GM18511 (cell line): ENCODE data around the gene ACSL4.
"Not testable (repeated sequence)": the region's sequence is repeated elsewhere in the genome, so short reads cannot be mapped to it uniquely, and the experiment has no call there.

Source experiments
- ATAC-seq: cut with Tn5 transposase; IDR thresholded peaks from one replicate; pipeline ENCODE4 v1.9.1; 2021; ENCODE audit warnings: mild to moderate bottlenecking, moderate library complexity; ENCODE audit not compliant: unreplicated experiment

Gene ACSL4

DNA sequence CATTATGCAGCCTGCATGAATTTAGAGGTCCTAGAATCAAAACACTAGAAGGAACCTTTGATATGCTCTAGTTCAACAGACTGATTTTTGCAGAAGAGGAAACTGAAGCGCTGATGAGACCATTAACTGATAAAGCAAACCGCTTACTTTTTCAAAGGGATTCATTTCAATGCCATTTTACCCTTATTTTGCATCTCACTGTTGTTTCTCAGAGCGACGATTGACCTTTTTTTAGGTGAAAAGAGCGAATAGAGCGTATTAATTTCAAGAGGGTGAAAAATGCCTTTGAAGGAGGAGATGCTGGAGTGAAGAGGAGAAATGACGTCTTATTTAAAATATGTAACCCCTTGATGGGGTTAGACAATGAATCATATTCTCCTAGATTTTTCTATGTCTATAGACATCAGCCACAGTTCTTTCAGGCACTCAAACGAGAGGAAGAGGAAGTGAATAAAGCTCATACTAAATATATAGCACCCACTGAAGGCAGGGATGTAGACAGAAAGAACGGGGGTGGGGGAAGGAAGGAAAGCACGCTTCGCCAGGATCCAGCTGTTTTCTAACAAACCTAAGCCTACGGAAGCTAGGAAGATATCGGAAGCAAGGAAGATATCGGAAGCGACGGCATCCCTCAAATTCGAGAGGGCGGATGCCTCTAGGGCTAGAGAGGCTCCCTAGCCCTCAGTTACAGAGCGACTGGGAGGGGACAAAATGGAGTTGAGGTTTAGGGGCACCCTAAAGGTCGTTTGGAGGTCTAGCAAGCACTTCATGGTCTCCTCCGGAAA lies 848 bp downstream of the ACSL4 start:
- peak; percentile 36 for ATAC-seq

DNA sequence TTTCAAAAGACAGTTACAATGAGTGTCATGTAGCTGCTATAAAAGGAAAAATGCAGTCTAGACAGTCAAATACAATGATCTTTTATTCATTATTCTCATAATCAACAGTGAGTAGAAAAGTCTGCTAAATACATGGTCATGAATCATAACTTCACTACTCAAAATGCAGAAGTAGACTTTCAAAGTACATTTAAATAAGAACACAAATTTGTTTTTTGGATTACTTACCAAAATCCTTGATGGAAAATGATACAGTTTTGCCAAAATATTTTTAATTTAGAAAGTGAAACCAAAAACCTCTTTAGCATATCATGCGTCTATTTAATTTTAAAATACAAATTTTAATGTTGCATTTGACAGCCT lies 4.9 kb downstream of the ACSL4 start:
- no peak for ATAC-seq

DNA sequence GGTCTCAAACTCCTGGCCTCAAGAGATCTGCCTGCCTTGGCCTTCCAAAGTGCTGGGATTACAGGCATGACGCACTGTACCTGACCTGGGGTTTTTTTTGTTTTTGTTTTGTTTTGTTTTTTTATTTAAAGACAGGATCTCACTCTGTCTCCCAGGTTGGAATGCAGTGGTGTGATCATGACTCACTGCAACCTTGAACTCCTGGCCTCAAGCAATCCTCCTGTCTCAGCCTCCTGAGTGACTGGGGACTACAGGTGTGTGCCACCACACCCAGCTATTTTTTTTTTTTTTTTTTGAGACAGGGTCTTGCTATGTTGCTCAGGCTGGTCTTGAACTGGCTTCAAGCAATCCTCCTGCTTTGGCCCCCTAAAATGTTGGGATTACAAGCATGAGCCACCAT lies 8.1 kb downstream of the ACSL4 start:
- ATAC-seq, result not testable (repeated sequence)

DNA sequence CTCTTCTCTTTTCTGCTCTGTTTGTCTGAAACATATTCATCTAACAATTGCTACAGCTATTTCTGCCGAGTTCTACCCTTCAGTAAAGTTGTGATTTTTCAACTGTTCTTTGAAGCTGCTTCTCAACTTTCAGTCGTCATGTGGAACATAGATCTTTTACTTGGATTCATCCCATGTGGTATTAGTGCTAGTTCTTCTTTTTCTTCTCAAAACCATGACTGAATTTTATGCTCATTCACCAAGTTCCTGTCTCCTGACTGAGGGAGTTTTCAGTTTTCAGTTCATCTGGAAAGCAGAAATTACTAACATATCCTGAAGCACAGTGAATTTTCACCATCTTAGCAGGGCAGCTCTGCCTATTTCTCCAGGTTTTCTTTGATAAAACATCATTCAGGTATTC lies 12.1 kb downstream of the ACSL4 start:
- ATAC-seq, result no peak

DNA sequence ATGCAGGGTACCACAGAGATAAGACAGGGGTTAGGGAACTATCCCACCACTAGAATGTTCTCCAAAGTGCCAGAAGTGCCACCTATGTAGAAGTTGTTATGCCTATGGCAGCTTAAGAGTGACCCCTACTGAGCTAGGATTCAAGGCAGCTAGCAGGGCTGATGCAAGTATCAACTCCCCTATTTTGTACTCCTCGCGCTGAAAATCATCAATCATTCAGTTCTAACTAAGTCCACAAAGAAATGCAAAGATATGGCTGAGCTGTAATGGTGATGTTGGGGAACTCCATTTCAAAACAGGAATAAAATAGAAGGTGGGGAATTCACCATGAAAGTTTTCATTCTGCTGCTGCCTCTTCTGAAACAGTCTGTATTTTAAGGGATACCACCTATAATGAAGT lies 13.8 kb downstream of the ACSL4 start:
- ATAC-seq, result no peak

DNA sequence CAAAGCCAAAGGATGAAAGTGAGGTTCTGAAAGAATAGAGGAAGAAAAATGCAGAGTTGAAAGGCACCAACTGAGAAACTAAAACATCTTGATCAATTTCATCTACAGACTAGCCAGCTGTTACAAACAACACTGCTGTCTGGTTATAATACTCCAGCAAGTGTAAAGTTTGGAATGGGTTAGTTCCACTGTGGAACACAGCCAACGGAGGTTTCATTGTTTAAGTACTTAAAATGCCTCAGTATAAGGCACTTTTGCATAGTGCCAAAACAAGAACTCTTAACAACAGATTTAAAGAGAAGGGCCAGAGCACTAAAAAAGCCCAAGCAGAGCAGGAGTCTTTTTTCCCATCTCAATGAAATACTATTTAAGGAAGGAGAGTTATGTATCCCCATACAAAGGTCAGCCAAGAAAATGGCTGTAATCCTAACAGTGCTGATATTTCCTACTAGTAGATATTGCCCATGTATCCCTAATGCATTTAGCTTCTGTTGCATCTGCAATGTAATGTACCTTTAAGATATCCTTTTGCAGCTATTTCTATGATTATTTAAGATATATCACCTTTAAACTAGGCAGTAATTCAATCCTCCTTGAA lies 16.5 kb downstream of the ACSL4 start:
- ATAC-seq, result no peak

DNA sequence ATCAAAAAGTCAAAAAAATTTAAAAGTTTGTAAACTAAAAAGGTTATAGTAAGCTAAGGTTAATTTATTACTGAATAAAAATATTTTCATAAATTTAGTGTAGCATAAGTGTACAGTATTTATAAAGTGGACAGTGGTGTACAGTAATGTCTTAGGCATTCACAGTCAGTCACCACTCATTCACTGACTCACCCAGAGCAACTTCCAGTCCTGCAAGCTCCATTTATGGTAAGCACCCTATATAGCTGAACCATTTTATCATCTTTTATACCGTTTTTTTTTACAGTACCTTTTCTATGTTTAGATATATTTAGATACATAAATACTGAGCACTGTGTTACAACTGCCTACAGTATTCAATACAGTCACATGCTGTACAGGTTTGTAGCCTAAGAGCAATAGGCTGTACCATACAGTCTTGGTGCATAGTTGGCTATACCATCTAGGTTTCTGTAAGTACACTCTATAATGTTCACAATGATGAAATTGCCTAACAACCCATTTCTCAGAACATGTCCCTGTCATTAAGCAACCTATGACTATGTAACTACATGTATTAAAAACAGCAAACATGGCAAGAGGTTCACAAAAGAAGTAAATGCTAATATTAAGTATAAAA lies 18.6 kb downstream of the ACSL4 start:
- no peak for ATAC-seq

DNA sequence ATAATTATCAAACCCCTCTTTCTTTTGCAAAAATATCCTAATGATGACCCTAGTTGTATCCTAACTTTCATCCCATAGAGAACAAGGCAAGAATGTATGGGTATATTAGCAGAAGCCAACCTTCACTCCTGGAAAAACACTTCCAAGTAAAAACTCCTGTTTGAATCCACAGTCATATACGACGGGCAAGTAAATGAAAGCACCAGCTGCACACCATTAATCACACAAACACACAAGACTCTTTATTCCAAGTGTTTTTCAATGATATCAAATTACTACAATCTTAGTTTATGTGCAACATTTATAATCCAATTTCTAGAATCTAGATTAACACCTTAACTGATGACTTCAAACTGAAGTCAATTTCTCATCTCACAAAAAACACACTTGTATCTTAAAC lies 22.9 kb downstream of the ACSL4 start:
- no peak for ATAC-seq

DNA sequence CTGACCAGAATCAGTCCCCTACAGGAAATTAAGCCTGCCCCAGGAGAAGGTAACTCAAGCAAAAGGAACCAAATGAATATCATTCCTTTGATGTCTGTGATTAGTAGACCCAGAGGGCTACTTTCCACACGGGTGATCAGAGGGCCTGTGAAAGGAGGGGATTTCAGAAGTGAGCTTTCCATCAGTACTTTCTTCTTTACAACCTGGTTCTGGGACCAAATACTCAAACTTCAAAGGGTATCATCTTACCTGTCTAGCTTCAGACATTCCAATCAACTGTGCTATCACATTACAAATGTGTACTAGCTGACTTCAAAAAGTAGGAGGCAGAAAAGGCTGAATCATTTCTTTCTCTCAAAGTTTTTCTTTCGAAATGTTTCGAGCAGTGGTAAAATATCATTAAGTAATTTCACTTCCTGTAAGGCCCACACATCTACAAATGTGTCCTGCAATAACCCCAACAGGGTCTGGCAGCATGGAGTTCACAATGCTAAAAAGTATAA lies 23.9 kb downstream of the ACSL4 start:
- ATAC-seq, result peak; percentile 73

DNA sequence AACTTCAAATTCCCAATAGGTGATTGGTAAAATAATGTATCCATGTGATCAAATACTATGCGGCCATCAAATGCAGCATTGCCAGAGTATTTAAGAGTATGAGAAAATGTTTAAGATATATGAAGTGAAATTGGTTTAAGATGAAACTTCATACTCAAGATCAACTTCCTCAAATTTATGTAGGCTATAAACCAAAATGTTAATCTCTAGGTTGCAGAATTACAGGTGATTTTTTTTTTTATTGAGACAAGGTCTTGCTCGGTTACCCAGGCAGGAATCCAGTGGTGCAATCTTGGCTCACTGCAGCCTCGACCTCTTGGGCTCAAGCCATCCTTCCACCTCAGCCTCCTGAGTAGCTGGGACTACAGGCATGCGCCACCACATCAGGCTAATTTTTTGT lies 25.3 kb downstream of the ACSL4 start:
- no peak for ATAC-seq

DNA sequence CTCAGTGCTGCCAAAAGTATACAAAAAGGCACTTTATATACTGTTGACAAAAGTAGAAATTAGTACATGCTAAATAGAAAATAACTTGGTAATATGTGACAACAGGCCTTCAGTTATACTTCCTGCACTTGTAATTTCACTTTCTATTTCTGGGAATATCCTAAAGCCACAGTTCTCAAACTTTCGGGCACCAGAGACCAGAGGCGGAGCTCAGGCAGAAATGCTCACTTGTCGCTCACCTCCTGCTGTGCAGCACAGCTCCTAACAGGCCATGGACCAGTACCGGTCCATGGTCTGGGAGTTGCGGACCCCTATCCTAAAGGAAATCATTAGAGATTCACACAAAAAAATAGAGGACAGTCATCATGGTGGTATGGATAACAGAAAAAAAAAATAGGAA lies 25.7 kb downstream of the ACSL4 start:
- ATAC-seq, result no peak

DNA sequence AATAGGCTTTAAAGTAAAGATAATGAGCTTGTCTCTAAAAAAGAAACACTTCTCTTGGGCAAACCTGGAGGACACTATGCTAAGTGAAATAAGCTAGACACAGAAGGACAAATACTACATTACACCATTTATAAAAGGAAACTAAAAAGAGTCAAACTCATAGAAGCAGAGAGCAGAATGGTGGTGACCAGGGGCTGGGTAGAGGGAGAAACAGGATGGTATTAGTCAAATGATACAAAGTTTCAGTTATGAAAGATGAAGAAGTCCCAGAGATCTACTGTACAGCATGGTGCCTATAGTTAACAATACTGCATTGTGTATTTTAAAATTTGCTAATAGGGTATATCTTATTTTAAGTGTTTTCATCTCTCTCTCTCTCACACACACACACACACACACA lies 28.5 kb downstream of the ACSL4 start:
- ATAC-seq, result peak; percentile 73

DNA sequence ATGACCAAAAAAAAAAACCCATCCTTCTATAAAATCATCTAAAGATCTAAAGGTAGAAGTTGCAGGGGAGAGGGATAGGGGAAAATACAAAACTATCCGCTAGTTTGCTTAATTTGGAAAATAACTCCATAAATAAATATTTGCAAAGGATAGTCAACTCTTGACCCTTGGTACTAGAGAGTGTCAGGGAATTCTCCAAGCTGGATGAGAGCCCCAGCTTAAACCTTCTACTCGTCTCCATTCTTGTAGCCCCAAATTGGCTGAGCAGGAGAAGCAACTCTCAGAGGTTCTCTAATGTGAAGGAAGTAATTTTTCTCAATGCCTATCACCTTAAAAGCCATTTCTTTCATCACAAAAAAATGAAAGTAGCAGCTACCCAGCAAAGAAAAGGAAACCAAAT lies 35.2 kb downstream of the ACSL4 start:
- ATAC-seq, result no peak

DNA sequence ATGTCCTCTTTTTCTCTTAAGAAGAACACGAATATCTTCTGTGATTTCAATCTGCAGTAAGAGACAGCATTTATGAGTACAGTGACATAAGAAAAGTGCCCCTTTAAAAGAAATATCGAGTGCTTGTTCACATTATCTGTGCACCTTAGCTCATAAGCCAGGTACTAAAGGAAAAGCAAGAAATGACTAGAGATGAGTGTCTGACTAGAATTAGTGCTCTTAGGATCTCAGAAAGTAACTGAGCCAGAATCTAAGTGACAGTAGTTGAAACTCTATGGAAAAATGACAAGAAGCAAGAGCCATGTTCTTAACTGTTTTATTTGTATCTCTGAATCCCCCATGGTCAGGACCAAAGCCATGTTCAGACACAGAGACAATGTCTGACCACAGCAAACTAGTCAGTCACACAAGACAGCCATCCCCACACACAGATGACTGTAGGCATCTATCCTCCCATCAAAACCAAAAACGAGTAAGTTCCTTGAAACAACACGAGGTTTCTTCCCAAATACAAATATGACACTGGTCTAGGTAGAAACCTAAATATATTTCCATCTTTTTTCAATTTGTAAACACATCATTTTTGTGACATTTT lies 36.8 kb downstream of the ACSL4 start:
- ATAC-seq, result no peak

DNA sequence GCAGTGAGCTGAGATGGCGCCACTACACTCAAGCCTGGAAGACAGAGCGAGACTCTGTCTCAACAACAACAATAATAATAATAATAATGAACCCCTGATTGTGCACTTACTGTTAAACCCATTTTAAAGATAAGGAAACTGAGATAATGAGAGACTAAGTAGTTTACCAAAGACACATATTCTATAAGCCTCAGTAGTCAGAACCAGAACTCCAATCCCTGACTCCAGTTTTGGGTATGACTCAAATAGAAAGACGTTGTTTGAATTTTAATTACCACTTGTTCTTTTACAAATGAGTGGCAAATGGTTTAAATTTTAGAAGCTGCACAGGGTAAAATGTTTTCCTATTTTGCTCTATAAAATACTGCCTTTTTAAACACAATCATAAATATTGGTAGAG lies 37.4 kb downstream of the ACSL4 start:
- ATAC-seq, result no peak

DNA sequence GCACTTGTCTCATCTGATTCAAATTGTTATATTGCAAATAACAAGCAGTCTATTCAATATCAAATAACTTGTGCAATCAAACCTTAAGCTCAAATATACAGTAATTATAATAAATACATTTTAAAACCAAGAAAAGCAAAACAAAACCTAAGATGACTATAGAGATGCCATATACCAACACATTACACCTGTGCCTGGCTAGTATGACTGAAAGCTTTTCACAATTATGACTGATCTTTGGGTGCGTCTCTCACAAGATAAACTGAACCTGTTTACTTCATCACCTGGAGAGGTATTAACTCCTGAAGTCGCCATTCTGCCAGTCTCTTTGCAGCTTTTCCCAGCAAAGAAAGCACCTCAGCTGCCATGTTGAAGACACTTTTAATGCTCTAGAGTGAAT lies 41.3 kb downstream of the ACSL4 start:
- no peak for ATAC-seq

DNA sequence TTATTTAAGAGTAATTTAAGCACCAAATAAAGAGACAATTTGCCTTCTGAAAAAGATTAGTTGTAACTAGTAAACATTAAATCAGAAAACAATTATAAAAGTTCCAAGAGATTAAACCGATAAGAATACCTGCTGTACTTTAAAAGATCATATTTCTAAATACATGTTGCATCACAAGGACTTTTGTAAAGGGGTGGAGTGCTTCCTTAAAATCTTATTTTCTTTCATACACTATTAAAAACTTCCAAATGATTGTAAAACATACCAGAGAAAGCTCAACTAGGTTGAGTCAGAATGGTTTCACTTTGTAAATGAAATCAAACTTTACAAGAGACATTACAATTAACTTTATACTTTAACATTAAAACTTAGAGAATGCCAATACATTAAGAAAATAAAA lies 41.8 kb downstream of the ACSL4 start:
- ATAC-seq, result no peak

DNA sequence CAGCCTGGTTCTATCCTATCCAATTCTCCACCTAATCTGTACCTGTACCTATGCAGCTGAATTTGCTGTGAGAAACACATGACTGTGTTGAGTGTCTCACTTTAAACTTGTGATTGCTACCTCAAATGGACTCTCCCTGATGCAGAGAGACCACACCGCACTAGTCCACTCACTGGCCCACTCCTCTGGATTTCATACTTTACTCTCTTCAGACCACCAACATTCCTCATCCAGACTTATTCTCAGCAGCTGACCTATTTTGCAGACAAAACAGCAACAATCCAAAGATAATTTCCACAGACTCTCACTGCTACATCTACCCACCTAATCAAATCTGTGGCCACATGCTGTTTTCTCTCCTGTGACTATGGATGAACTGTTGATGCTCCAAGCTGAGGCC lies 45.2 kb downstream of the ACSL4 start:
- no peak for ATAC-seq

DNA sequence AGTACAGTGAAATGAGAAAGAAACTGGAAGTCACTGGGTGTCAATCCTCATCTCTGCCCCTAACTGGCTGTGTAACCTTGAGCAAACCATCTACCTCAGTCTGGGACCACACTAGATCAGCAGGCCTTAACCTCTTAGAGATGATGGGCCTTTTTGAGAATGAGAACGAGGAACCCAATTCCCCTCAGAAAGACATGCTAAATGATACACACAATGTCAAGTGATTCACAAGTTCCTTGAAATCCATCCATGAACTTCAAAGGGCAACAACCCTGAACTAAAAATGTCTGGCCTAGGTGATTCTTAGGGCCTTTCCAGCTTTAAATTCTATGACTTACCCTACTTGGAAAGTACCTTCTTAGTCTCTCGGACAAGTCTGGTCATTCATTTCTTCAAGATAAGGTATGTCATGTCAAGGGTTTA lies 47.4 kb downstream of the ACSL4 start:
- no peak for ATAC-seq

DNA sequence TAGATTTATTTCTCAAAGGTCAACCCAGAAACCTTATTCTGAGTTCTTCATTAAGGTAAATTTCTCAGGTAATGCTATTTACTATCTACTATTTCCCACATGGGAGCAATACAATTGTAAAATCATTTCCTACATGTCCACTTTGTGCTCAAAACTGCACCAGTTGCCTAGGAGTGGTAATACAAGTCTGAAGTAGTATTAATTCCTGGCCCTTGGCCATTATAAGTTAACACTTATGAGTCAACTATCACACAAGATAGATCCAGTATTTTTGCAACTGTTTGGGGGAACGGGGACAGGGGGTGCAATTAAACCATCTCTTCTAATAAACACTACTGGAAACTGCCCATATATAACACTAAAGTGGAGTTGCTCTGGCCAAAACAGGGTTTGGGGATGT lies 48.9 kb downstream of the ACSL4 start:
- no peak for ATAC-seq

DNA sequence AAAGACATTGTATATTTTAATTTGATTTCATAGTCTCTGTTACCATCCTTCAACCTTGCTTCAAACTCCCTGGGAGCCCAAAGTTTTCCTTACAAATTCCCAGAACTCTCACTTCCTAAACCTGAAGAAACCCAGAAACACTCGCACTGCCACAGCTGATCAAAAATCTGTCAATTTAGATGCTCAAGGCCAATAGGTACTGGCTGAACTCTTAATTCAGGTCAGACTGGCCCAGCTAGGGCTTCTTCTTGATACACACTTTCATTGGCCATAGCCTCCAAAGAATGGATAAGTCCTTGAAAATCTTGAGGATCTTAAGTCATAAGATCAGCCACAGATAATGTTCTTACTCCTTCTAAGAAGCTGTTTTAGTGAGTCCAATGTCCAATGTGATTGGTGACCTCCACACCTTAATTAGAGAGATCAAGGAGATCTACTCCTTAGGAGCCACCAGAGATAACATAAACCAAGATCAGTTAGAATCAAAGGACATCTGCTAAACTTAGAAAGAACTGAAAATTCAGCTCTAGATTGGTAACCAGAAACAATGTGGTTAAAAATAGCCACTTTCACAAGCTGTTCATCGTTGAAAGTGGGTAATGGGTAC lies 51.5 kb downstream of the ACSL4 start:
- ATAC-seq, result no peak
